Ascending aorta (tissue), 2 donors: ENCODE data around the gene JPH3. TPM values are rescaled to one million over a fixed set of nuclear protein-coding genes. Genes with fewer than 3 reads are reported as not detected.

ENCODE experiments used
- DNase-seq, 2 donors: peaks; one replicate each; pipeline ENCODE4 v3.0.0-alpha.2; 2019; ENCODE audit warnings: low spot score in 2 of 2
- H3K27ac ChIP-seq, 2 donors: fragments of 200-600 bp; sonication (generic); one replicate each; pipeline ENCODE4 v1.5.1; 2016 to 2017; ENCODE audit warnings: mild to moderate bottlenecking in 1 of 2
- H3K27me3 ChIP-seq: fragments of 200-600 bp; sonication (generic); one replicate; pipeline ENCODE4 v1.5.1; 2017
- H3K36me3 ChIP-seq, 2 donors: fragments of 200-600 bp; sonication (generic); one replicate each; pipeline ENCODE4 v1.5.1; 2016
- H3K4me1 ChIP-seq, 2 donors: fragments of 200-600 bp; sonication (generic); one replicate each; pipeline ENCODE4 v1.5.1; 2016 to 2017; ENCODE audit warnings: mild to moderate bottlenecking in 1 of 2
- H3K4me3 ChIP-seq, 2 donors: fragments of 200-600 bp; sonication (generic); one replicate each; pipeline ENCODE4 v1.5.1; 2016 to 2017; ENCODE audit warnings: mild to moderate bottlenecking in 1 of 2
- H3K9me3 ChIP-seq, 2 donors: fragments of 200-600 bp; sonication (generic); one replicate each; pipeline ENCODE4 v1.5.1; 2016
- intact Hi-C: fragments of 100-400 bp; cut with DNase I; formaldehyde crosslinking; loops from one replicate; pipeline ENCODE4 v1.15.1; 2023
- total RNA-seq: library from RNA; depleted of rRNA; stranded (reverse); fragments of >200 nt; gene quantifications from one replicate; pipeline ENCODE4 v1.1.0, GENCODE V29; 2016
- TF ChIP-seq, protein P1 (sequence below), 3 experiments: fragments of 200-600 bp in 2 of 3; fragments of 450-650 bp in 1 of 3; sonication (generic) in 2 of 3; IDR thresholded peaks; one replicate each; pipeline ENCODE4 v1.5.1; 2016 to 2019; ENCODE audit warnings: antibody characterized with exemption in 3 of 3, mild to moderate bottlenecking in 1 of 3, moderate library complexity in 1 of 3

JPH3 gene
- total RNA-seq, 1 donor from 2014 or later: not detected

DNA sequence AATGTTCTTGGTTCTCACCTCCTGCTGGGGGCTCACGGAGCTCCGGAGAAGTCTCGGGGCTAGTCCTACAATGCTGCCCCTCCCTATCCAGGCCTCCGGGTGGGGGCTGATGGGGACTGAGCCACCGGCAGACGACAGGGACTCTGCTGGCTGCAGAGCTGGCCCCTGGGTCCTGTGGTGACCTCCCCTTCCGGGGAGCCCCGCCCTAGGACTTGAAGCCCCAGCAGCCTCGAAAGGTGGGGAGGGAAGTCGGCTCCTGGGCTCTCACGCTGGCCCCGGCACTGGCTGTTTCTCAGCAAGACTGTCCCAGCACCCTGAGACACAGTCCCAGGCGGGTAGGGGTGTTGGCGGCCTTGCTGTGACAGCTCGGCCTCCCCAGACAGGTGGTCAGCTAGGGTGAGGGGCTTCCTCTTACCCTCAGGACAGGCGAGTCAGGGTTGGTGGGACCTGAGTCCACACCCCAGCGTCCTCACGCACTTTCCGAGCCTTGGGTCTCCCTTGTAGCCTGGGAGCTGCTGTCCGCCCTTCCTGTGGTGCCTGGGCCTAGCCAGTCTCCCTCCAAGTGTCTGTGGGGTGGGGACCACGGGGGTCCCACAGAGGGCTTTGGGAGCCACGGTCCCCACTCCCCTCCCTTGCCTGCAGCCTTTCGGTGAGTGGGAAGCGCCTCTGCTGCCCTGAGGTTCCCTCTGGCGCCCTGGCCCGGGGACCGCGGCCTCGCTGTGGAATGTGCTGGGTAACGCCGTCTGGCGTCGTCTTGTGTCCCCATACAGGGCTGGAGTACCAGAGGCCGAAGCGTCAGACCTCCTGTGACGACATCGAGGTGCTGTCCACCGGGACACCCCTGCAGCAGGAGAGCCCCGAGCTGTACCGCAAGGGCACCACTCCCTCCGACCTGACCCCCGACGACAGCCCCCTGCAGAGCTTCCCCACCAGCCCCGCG, 86.8 kb downstream of the JPH3 start:
- Histone ChIP-seq H3K4me3 (no peak overlapping the region), H3K36me3 (no peaks in the 10 kb centered on the region), H3K4me1 (peaks cover 0 to 2% of the 10 kb centered on the region in 2 donors), H3K9me3 (no peaks in the 10 kb centered on the region), H3K27me3 (no peaks in the 10 kb centered on the region), H3K27ac (no peak overlapping the region)
- TF ChIP-seq, protein P1, sequence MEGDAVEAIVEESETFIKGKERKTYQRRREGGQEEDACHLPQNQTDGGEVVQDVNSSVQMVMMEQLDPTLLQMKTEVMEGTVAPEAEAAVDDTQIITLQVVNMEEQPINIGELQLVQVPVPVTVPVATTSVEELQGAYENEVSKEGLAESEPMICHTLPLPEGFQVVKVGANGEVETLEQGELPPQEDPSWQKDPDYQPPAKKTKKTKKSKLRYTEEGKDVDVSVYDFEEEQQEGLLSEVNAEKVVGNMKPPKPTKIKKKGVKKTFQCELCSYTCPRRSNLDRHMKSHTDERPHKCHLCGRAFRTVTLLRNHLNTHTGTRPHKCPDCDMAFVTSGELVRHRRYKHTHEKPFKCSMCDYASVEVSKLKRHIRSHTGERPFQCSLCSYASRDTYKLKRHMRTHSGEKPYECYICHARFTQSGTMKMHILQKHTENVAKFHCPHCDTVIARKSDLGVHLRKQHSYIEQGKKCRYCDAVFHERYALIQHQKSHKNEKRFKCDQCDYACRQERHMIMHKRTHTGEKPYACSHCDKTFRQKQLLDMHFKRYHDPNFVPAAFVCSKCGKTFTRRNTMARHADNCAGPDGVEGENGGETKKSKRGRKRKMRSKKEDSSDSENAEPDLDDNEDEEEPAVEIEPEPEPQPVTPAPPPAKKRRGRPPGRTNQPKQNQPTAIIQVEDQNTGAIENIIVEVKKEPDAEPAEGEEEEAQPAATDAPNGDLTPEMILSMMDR (IDR thresholded peaks at IDR 0.05): no peak
- intact Hi-C loops: no loop called here
- DNase-seq: no peak

GRCh38 chr16:87689956-87690465, 87.7 kb downstream of the JPH3 start:
- no peak overlapping the region for H3K4me3 ChIP-seq
- peaks cover 0 to 4% of the 10 kb centered on the region in 2 donors for H3K36me3 ChIP-seq
- H3K27me3 ChIP-seq: no peaks in the 10 kb centered on the region
- TF ChIP-seq, protein P1 (IDR thresholded peaks at IDR 0.05): no peak
- intact Hi-C loops: no loop called here
- DNase-seq: no peak
- H3K4me1 ChIP-seq: peaks cover 0 to 2% of the 10 kb centered on the region in 2 donors
- H3K9me3 ChIP-seq: no peaks in the 10 kb centered on the region
- no peak overlapping the region for H3K27ac ChIP-seq

GRCh38 chr16:87690911-87691685, 88.8 kb downstream of the JPH3 start:
- intact Hi-C loops: no loop called here
- Histone ChIP-seq H3K9me3 (no peaks in the 10 kb centered on the region), H3K4me3 (no peak overlapping the region), H3K27ac (no peak overlapping the region), H3K27me3 (no peaks in the 10 kb centered on the region), H3K4me1 (peaks cover 0 to 2% of the 10 kb centered on the region in 2 donors), H3K36me3 (peaks cover 0 to 4% of the 10 kb centered on the region in 2 donors)
- DNase-seq: no peak
- TF ChIP-seq, protein P1 (IDR thresholded peaks at IDR 0.05): no peak

DNA sequence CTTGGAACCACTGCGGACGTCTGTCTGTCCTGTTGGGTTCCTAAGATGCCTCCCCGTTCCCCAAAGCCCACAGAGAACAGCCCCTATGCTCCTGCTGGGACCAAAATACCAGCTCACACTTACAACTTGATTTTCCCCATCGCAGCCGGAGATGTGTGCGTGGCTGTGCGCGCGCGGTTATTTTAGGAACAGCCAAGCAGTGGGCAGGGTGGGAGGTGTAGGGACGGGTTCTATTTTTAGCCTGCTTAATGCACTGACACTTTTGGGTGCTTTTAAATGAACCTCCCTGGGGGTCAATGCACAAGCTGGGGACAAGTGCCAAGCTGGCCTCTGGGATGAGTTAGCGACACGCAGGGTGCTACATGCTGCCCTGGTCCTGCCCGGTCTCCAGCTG, 89.4 kb downstream of the JPH3 start:
- peaks cover 0 to 2% of the 10 kb centered on the region in 2 donors for H3K4me1 ChIP-seq
- H3K9me3 ChIP-seq: no peaks in the 10 kb centered on the region
- intact Hi-C loops: no loop called here
- no peak overlapping the region for H3K27ac ChIP-seq
- no peaks in the 10 kb centered on the region for H3K27me3 ChIP-seq
- peaks cover 0 to 4% of the 10 kb centered on the region in 2 donors for H3K36me3 ChIP-seq
- H3K4me3 ChIP-seq: no peak overlapping the region
- TF ChIP-seq, protein P1 (IDR thresholded peaks at IDR 0.05): no peak
- DNase-seq: no peak

DNA sequence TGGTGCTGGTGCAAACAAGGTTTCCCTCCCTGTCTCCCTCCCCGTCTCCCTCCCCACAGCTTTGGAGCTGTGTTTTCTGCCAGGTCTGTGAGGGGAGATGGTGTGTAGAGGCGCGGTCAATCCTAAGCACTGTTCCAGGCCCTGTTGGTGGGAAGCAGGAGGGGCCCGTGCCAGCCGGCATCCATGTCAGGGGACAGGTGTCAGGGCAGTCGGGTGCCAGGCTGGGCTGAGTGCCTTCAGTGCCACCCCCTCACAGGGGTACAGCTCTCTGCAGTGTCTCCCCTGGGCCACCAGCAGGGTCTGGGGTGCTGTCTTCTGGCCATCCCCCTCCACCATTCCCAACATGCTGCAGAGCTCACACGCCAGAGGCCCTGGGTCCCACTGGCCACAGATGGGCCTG, 89.9 kb downstream of the JPH3 start:
- no peaks in the 10 kb centered on the region for H3K27me3 ChIP-seq
- intact Hi-C loops: no loop called here
- peaks cover 0 to 2% of the 10 kb centered on the region in 2 donors for H3K4me1 ChIP-seq
- H3K4me3 ChIP-seq: no peak overlapping the region
- TF ChIP-seq, protein P1 (IDR thresholded peaks at IDR 0.05): no peak
- H3K27ac ChIP-seq: no peak overlapping the region
- no peak for DNase-seq
- H3K36me3 ChIP-seq: peaks cover 0 to 4% of the 10 kb centered on the region in 2 donors
- no peaks in the 10 kb centered on the region for H3K9me3 ChIP-seq
